GM19043 (cell line): ENCODE results near the gene ITPRID2.
"Not testable (repeated sequence)": the region's sequence is repeated elsewhere in the genome, so short reads cannot be mapped to it uniquely, and the experiment has no call there.

ENCODE experiments used
- ATAC-seq: cut with Tn5 transposase; IDR thresholded peaks from one replicate; pipeline ENCODE4 v1.9.1; 2021; ENCODE audit warnings: low read depth; ENCODE audit not compliant: unreplicated experiment

Gene ITPRID2

GRCh38 chr2:181915102-181915501 lies 23.6 kb downstream of the ITPRID2 start:
- no peak for ATAC-seq

GRCh38 chr2:181916726-181917718 lies 25.5 kb downstream of the ITPRID2 start:
- no peak for ATAC-seq

GRCh38 chr2:181918188-181918587 lies 26.7 kb downstream of the ITPRID2 start:
- ATAC-seq: no peak

GRCh38 chr2:181923121-181923520 lies 31.6 kb downstream of the ITPRID2 start:
- no peak for ATAC-seq

- no peak for ATAC-seq
Measured at GRCh38 chr2:181924336-181924735, 32.8 kb downstream of the ITPRID2 start.

- ATAC-seq: no peak
Measured at GRCh38 chr2:181934694-181935093, 43.2 kb downstream of the ITPRID2 start.

GRCh38 chr2:181937473-181937872 lies 45.9 kb downstream of the ITPRID2 start:
- no peak for ATAC-seq

GRCh38 chr2:181943411-181944124 lies 52.0 kb downstream of the ITPRID2 start:
- no peak for ATAC-seq

- no peak for ATAC-seq
Measured at GRCh38 chr2:181944164-181944913, 52.8 kb downstream of the ITPRID2 start.

- no peak for ATAC-seq
Measured at GRCh38 chr2:181944914-181945291, 53.4 kb downstream of the ITPRID2 start.

GRCh38 chr2:181946444-181947127 lies 55.1 kb downstream of the ITPRID2 start:
- no peak for ATAC-seq

- ATAC-seq: no peak
Measured at GRCh38 chr2:181947273-181947672, 55.7 kb downstream of the ITPRID2 start.

GRCh38 chr2:181948227-181948626 lies 56.7 kb downstream of the ITPRID2 start:
- no peak for ATAC-seq

GRCh38 chr2:181949047-181949446 lies 57.5 kb downstream of the ITPRID2 start:
- no peak for ATAC-seq

- ATAC-seq: no peak
Measured at GRCh38 chr2:181952404-181953226, 61.1 kb downstream of the ITPRID2 start.

GRCh38 chr2:181953881-181954537 lies 62.5 kb downstream of the ITPRID2 start:
- peak; percentile 78 for ATAC-seq

GRCh38 chr2:181954538-181954883 lies 63.0 kb downstream of the ITPRID2 start:
- peak; percentile 15 for ATAC-seq

GRCh38 chr2:181955010-181955409 lies 63.5 kb downstream of the ITPRID2 start:
- no peak for ATAC-seq

- ATAC-seq: not testable (repeated sequence)
Measured at GRCh38 chr2:181955866-181956265, 64.3 kb downstream of the ITPRID2 start.
